ENCODE measurements around the gene LAG3.
A peak's percentile ranks its signal among the peaks of the same experiment; 100 is the strongest.

Gene LAG3

DNA sequence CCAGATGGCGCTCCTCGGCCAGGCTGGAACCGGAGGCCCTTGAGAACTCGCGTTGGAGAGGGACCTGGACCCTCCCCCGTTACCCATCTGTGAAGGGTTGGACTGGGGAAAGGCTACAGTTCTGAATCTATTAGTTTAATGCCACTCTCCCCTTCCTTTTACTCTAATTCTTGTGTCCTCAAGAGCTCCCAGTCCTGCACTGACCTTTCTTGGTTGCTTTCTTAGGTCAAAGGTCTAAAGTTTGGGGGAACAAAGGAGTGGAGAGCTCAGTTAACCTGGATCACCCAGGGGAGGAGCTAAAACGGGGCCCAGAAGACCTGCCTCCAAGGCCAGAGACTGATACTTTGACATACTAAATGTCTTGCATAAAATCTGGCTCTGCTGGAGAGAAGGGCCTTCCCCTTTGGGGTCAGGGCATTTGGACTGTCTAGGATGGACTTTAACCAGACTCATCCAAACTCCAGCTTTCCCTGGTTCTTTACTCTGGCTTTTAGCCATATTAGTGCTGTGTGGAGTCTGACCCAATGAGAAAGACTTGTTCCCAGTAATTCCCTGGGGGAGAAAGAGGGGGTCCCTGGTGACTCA, 18.5 kb upstream of the LAG3 start:
- DNase-seq, result no peak

DNA sequence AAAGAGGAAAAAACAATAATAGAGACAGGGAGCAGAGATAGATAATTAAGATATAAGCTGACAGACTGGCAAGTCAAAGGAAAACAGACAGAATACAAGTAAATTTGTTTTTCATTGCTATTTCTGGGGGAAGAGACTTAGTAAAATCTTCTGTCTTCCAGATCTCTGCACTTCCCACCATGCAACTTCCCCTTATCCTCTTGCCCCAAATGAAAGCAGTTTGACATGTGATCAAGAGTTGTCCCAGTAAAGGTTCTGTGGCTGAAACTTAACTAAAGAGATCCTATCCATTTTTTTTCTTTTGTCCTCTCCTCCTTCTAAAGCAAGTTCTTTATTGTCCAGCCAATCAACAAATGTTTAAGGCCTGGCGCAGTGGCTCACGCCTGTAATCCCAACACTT, 17.9 kb upstream of the LAG3 start:
- no peak for DNase-seq

DNA sequence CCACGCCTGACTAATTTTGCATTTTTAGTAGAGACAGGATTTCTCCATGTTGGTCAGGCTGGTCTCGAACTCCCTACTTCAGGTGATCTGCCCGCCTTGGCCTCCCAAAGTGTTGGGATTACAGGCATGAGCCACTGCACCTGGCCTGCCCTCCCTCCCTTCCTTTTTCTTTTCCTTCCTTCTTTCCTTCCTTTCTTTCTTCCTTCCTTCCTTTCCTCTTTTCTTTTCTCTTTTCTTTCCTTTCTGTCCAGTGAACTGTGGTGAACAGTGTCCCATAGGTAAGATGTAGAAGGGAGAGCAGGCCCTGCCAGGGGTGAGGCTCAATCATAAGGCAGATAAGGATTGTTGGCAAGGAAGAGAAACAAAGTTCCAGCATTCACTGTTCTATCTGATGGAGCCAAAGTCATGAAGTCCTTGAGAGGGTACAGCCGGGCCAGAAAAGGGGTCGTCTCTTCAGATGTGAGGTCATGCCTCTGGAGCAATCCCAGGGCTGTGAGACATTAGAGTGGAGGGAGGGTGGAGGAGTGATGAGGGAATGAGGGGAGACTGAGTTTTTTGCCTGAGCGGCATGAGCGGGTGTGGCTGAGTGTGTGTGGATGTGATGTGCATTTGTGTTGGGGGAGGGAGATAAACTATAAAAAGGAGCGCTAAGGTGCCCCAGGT, 15.2 kb upstream of the LAG3 start:
- DNase-seq, result no peak

DNA sequence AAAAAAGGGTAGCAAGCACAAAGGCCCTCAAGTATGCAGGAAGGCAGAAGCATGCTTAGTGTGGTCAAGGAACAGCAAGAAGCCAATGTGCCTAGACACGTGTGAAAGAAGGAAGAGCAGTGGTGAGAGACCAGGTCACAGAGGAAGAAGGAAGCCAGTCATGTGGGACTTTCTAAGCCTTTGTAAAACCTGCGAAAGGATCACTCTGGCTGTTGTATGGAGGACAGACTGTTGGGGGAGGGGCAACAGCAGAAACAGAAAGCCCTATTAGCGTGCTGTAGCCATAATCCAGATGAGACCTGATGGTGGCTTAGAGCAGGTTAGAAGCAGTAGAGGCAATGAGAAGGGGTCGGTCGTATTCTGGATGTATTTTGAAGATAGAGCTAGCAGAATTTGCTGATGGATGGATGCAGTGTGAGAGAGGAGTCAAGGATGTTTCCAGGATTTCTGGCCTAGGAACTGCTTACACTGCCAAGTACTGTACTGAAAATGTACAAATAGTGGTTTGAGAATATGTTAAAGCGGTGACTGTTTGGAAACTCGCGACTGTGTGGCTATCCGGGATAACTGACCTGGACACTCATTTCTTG, 13.7 kb upstream of the LAG3 start:
- DNase-seq, result no peak

DNA sequence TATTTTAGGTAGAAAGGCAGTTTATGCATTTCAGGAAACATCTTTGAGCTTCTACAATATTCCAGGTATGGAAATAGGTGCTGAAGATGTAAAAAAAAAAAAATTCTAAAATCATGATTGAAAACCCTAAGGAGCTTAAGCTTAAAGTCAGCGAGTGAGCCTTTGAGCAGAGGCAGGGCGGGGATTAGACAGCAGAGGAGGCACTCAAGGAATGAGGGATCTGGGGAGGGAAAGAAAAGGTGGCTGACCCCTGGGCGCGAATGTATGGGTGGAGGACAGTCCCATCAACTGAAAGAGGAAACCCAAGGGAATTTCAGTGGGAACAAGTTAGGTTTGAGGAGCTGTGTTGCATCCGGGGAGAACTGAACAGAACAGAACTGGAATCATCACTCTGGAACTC, 12.6 kb upstream of the LAG3 start:
- DNase-seq, result no peak

DNA sequence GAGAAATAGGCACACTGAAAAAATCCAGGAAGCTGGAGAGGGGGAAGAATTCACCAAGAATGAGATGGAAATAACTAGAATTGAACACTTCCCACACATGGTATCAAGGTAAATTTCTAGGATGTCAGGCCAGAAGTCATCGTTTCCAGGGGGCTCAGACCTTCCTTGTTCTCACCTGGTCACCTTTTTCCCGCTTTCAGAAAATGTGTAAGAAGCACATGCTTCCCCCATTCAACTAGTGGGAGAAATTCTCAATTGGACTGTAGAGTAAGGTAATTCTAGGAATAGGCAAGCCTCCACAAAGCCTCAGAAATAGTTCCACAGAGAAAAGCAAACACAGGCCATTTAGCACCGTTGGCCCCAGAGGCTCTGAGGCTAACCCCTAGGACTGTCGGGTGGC, 8.9 kb upstream of the LAG3 start:
- DNase-seq, result no peak

DNA sequence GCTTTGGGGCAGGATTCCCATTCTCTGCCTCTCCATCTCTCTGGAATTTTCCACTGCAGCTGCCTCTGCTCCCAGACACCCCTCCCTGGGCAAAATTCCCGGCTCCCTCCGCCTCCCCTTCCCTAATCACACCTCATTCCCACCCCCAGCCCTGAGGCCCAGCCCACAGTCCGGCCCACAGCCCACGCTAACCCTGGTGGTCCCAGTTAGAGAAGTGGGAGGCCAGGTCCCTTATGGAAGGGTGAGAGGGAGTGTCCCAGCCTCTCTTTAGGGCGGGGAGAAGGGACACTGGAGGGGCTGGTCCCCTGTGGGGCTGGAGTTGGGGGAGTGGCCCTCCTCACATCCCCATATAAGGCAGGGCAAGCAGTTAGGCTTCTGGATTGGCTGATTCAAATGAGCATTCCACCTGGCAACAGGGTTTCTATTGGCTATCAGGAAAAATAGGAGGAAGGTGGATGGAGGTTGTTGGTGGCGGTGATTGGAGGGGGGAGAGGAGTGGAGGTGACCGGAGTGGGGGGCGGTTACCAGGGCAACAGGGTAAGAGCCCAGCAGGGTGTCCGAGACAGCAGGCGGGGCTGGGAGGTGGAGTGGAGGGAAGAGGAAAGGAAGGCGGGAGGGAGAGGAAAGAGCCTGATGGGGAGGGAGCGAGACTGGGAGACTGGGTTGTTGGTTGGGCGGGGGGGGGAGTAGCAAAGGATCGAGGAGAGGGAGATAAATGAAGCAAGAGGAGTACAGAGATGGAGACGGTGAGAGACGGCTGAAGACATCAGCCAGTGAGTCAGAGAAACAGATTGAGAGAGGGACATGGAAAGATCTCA, 8.1 kb upstream of the LAG3 start:
- DNase-seq, result peak; percentile 99

DNA sequence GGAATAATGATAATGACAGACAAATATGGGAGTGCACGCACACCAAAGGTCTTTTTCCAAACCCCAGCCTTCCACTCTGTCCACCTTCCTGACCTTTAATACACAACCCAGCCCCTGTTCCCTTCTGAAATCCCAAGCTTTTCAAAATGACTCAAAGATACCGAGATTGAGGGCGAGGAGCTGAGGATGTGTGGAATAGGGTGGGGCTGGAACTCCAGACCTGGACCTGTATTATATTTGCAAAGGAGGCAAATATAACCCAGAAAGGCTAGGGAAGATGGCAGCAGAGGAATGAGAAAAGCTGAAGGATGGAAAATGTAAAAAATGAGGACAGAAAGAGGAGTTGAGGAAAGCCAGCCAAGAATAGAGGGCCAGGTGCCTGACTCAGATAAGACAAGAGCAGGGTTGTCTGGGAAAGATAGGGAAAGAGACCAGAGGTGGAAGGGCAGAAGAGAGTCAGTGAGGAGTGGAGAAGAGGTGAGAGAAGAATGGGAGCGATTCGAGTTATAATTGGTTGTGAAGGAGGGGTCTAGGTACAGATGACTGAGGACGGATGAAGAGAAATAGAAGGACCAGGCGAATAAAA, 7.2 kb upstream of the LAG3 start:
- DNase-seq, result no peak

DNA sequence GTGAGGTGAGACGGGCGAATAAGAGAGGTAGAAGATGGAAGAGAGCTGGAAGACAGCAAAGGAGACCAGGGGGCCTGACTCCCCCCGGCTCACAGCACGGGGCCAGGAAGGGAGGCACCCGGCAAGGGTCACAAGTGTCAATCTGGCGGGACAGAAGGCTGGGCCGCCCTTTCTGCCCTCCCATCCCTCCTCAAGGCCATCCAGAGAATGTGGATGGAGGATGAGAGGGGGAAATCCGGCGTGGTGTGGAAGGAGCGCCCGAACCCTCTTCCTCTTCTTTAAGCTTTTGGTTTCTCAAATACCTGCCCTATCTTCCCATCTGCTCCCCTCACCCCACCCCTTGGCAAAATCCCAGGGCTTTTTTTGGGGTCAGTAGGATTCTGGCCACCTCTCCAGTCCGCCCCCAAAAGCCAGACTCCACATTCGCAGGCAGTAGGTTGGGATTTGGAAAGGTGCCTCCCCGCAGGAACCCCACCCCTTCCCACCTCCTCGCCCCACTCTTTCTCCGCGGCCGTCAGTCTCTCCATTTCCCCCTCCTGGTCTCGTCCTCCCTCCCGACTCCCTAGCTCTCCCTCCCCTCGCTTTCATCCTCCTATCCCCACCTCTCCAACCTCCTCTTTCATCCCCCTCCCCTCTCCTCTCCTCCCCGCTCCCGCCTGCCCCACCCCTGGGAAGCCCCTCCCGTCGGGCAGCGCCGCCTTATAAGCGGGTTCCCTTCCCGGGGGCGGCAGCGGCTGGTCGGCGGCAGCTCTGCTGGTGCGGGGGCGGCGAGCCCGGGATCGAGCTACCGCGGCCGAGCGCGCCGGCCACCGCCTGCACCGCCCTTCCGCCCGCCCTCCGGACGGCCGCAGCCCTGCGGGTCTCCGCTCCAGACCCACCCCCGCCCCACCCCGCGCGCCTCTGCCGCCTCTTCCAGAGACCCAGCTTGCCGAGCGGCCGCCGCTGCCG, 6.4 kb upstream of the LAG3 start, which contains the start of gene PTMS:
Gene PTMS, plus strand, starts transcription at position 730 of the 948 bp plus-strand sequence. CDS start 343 bp downstream, outside the sequence.
- DNase-seq, result peak; percentile 94

DNA sequence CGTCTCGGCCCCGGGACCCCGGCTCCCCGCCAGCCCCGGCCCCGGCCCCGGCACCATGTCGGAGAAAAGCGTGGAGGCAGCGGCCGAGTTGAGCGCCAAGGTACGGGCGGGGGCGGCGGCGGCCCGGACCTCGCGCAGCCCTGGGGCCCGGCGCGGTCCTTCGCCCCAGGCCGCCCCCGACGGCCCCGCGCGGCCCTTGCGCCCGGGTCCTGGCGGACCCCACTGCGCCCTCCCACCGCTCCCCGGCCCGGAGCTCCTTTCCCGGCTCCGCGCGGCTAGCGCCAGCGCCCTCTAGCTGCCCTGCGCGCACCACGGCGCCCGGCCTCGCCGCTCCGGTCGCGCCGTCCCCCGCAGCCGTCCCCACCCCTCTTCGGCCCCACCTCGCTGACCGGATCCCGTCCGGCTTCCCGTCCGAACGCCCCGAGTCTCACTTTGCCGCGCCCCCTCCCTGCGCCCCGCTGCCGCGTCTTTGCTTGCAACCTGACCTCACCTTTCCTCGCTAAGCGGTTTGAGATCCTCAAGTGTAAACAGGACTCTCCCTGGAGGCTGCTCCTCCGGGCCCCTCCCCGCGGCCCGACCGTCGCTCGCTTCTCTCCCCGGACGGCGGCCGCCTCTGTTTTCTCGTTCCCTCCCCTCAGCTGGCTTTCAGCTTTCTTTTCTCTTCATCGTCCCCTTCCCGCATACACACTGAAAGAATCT, 5.5 kb upstream of the LAG3 start:
- DNase-seq, result peak; percentile 64

DNA sequence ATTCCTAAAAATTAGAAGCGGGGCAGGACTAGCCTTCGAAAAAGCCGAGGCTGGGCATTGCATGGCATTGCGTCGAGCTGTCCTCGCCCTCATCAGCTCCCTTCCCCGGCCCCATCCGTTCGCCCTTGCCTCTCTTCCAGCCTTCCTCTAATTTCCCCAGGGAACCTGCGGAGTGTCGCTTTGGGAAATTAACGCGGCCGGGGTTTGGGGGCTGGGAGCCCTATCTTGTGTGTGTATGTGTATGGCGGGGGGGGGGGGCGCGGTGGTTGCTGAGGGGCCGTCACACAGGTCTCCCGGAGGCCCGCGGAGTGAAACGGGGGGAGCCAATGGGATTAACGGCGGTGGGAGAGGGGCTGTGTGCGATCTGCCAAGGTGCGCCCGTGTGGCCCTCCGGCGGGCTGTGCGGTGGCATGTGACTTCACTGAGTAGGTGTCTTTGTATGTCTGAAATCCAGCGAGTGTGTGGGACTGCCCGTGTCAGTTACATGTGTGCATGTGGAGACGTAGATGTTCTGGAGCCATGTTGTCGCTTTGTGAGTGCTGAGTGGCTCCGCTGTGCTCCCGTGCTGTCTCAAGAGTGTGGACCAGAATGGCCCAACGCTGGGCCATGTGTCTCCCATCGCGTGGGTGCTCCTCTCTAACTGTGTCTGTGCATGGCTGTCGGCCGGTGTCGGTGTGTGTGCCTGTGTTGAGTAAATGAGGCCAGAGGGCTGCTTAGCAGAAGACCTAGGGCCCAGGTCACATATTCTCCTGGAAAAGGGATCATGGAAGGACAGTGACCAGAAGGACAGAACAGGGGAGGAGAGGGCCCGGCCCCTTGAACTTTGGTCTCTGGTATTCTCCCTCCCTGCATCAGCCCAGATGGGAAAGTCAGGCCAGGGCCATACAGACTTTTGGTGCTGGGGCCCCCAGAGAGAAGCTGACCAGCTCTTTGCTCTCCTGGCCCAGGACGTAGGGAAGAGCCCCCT, 4.7 kb upstream of the LAG3 start:
- no peak for DNase-seq

DNA sequence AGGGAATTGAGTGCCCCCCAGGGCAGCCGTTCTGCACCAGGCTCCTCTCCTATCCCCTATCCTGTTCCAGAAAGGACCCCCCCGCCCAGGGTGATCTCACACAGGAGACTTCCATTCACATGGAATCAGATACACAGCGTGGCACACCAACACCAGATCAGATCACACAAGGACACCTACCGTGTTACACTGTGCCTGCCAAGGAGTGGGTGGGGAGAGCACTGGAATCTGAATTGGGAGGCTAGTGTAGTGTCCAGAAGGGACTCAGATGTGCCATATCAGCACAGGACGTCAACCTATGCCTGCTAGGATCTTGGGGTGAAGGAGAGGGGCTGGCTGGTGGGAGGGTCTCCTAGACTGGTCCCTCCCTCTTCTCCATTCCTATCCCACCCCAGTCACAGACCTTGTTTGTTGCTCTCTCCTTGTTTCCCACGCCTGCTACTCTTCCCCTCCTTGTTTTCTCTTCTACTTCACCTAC, 3.8 kb upstream of the LAG3 start:
- no peak for DNase-seq

DNA sequence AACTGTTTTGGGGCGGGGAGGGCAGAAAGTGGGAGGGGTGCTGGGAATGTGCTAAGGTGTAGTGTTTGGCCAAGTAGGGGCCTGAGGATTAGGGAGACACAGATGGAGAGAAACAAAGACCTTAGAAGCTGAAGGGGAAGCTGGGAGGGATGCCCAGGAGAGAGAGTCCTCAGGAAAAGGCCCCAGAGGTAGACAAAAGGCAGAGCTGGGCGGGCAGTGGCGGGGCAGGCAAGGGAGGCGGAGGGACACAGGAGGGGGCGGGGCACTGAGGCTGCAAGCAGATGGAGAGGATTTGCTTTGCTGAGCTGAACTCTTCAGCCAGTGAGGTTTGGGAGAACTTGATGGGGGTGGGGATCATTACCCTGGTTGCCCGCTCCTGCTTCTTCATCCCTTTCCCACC, 3.3 kb upstream of the LAG3 start:
- peak; percentile 32 for DNase-seq

DNA sequence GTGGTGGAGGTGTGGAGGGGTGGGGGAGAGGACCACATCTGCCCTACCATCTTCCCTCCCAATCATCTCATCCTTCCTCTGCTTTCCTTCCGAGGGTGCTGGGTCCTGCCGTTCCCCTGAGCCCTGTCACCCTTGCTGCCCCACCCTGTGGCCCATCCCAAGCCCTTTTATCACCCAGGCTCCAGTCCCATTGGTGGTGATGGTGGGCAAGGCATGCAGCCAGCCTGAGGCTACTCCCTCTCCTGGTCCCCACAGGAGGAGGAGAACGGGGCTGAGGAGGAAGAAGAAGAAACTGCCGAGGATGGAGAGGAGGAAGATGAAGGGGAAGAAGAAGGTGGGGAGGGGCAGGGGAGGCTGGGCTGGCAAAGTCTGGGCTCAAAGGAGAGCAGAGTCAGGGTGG, 2.7 kb upstream of the LAG3 start:
- no peak for DNase-seq

DNA sequence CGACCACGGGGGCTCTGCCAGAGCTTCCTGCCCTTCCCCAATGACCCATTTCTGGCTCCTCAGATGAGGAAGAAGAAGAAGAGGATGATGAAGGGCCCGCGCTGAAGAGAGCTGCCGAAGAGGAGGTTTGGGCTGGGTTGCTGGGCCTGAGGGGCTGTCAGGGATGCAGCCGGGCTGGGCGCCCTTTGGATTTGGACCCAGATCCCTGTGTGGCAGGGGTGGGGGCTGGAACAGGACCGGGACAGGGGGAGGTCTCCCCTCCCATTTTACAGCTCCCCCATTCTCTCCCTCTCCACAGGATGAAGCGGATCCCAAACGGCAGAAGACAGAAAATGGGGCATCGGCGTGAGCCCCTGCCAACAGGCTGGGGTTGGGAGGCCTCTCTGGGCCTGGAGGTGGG, 2.2 kb upstream of the LAG3 start:
- DNase-seq, result no peak

DNA sequence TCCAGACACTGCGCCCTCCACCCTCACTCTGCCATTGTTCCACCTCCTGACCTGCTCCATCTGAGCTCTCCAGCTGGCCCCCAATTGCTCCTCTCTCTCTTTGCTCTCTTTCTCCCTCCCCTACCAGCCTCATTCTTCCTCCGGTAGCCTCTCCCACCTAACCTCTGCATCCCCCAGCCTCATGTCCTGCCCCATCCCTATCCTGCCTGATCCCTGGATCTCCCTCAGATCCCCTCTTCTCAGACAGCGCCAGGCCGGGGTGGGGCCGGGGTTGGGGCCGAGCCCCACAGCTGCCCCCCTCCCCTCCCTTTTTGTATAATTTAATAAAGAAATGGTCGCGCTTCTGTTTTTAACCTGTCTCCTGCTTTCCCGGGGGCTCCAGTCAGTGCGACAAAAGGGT, 1.7 kb upstream of the LAG3 start:
- no peak for DNase-seq

DNA sequence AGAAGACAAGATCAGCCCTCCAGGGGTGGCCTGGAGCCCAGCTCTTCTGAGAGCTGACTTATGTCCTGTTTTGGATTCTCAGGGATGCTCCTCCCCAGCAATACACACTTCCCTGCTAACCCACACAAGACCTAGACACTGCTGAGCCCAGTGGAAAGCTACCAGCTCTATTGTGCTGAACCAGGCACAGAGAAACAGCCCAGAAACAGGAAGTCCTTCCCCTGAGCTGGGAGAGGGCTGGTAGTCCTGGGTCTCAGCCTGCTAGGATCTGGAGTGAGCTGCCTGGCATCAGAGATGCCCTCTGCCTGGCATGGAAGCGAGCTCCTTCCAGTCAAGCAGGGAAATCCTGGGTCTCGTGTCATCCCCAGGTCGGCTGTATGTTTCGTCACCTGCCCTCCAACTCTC, 1.2 kb upstream of the LAG3 start:
- no peak for DNase-seq

DNA sequence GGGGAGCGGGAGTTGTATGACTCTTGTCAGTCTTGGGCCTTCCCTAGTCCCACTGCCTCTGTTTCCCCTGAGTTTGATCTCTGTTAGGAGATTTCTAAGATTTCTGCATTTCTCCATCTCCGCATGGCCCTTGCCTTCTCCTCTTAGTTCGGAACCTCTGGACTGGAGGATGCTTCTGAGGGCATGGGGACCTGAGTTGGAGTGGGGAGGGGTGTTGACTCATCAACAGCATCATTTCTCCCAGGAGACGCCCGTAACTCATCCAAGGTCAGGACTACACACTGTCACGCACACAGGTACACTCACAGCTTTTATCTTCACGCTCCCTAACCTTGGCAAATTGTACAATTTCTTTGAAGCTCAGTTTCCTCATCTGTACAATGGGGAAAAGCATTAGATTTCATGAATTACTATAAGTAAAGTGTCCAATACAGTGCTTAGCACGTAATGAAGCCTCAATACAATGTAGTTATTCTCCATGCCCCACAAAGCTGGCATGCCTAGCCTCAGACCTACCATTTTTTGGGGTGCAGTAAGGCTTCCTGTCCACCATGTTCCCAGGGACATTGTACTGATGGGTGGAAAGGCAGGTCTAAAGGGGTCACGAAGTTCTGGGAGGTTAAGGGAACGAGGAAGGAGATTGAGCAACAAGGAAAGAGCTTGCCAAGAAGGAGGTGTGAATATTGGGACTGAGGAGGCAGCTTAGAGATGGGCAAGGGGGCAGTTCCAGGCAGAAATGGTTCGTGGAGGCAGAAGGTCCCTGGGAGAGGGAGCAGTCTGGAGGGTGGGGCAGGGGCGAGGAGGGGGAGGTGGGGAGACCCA, 600 bp upstream of the LAG3 start:
- DNase-seq, result no peak

Measured in NCI-H774 (cell line).